ENCODE data around the gene CDH13. TPM values are rescaled to one million over a fixed set of nuclear protein-coding genes. Genes with fewer than 3 reads are reported as not detected.

The CDH13 gene
- total and polyA plus RNA-seq, 9 of the 15 experiments (the other 6 are each of a cell fraction or from before 2014, with no cell fraction given), result 0.03 TPM; not detected in 8

DNA sequence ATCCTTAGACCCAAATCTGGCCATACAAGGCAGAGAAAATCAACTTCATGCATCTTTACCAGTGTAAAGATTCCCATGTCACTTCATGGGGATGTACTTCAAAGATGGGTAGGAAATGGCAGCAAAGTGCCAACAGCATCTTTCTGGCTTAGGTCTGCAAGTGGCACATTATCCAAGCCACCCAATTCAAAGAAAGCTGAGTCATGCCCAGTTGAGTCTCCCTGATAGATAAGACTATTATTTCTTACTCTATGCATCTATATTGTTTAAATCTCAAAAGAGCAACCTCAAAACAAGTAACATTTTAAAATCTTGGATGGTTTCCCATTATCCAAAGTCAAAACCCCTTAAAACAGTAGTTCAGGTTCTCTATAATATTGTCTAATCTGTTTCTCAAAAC, 1119.8 kb downstream of the CDH13 start (continued):
- TF ChIP-seq, protein P1, sequence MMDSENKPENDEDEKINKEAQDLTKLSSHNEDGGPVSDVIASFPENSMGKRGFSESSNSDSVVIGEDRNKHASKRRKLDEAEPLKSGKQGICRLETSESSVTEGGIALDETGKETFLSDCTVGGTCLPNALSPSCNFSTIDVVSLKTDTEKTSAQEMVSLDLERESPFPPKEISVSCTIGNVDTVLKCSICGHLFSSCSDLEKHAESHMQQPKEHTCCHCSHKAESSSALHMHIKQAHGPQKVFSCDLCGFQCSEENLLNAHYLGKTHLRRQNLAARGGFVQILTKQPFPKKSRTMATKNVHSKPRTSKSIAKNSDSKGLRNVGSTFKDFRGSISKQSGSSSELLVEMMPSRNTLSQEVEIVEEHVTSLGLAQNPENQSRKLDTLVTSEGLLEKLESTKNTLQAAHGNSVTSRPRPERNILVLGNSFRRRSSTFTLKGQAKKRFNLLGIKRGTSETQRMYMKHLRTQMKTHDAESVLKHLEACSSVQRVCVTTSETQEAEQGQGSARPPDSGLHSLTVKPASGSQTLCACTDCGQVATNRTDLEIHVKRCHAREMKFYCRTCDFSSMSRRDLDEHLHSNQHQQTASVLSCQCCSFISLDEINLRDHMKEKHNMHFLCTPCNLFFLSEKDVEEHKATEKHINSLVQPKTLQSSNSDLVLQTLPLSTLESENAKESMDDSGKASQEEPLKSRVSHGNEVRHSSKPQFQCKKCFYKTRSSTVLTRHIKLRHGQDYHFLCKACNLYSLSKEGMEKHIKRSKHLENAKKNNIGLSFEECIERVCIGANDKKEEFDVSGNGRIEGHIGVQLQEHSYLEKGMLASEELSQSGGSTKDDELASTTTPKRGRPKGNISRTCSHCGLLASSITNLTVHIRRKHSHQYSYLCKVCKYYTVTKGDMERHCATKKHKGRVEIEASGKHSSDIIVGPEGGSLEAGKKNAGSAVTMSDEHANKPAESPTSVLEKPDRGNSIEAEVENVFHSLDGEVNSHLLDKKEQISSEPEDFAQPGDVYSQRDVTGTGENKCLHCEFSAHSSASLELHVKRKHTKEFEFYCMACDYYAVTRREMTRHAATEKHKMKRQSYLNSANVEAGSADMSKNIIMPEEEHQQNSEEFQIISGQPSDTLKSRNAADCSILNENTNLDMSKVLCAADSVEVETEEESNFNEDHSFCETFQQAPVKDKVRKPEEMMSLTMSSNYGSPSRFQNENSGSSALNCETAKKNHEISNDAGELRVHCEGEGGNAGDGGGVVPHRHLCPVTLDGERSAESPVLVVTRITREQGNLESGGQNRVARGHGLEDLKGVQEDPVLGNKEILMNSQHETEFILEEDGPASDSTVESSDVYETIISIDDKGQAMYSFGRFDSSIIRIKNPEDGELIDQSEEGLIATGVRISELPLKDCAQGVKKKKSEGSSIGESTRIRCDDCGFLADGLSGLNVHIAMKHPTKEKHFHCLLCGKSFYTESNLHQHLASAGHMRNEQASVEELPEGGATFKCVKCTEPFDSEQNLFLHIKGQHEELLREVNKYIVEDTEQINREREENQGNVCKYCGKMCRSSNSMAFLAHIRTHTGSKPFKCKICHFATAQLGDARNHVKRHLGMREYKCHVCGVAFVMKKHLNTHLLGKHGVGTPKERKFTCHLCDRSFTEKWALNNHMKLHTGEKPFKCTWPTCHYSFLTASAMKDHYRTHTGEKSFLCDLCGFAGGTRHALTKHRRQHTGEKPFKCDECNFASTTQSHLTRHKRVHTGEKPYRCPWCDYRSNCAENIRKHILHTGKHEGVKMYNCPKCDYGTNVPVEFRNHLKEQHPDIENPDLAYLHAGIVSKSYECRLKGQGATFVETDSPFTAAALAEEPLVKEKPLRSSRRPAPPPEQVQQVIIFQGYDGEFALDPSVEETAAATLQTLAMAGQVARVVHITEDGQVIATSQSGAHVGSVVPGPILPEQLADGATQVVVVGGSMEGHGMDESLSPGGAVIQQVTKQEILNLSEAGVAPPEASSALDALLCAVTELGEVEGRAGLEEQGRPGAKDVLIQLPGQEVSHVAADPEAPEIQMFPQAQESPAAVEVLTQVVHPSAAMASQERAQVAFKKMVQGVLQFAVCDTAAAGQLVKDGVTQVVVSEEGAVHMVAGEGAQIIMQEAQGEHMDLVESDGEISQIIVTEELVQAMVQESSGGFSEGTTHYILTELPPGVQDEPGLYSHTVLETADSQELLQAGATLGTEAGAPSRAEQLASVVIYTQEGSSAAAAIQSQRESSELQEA (IDR thresholded peaks at IDR 0.05; ENCODE audit: low read depth), result no peak
- TF ChIP-seq TFAM (CRISPR knock-in tag; conservative IDR thresholded peaks at IDR 0.05), result no peak
- TF ChIP-seq MAFG (tag; conservative IDR thresholded peaks at IDR 0.05), result peak; percentile 36; the same call in 1 of the 2 replicates
- no peak for TF ChIP-seq ZFP36 (IDR thresholded peaks at IDR 0.05; ENCODE audit: low read depth, low read length, partially characterized antibody)
- no peak for TF ChIP-seq RBM22 (IDR thresholded peaks at IDR 0.05; ENCODE audit: low read depth, low read length, poor library complexity, severe bottlenecking)
- TF ChIP-seq ZNF23 (CRISPR knock-in tag; IDR thresholded peaks at IDR 0.05), result no peak
- TF ChIP-seq FOXA3 (CRISPR knock-in tag; conservative IDR thresholded peaks at IDR 0.05 in 1 of 2, IDR thresholded peaks at IDR 0.05 in 1 of 2), result no peak

Data from K562 (cell line).